GM19395 (cell line): ENCODE results near the gene LCORL.
"Not testable (repeated sequence)": the region's sequence is repeated elsewhere in the genome, so short reads cannot be mapped to it uniquely, and the experiment has no call there.

Experiments
- ATAC-seq: cut with Tn5 transposase; IDR thresholded peaks from one replicate; pipeline ENCODE4 v1.9.1; 2021; ENCODE audit warnings: mild to moderate bottlenecking, moderate library complexity; ENCODE audit not compliant: unreplicated experiment

Gene LCORL

GRCh38 chr4:17865866-17866363, 155.6 kb downstream of the LCORL start:
- no peak for ATAC-seq

- ATAC-seq: not testable (repeated sequence)
Measured at GRCh38 chr4:17861906-17862305, 159.6 kb downstream of the LCORL start.

- ATAC-seq: no peak
Measured at GRCh38 chr4:17859793-17860406, 161.7 kb downstream of the LCORL start.

- ATAC-seq: no peak
Measured at GRCh38 chr4:17854036-17854435, 167.5 kb downstream of the LCORL start.

GRCh38 chr4:17851959-17852358, 169.6 kb downstream of the LCORL start:
- ATAC-seq: no peak

- not testable (repeated sequence) for ATAC-seq
Measured at GRCh38 chr4:17850295-17850694, 171.3 kb downstream of the LCORL start.

- no peak for ATAC-seq
Measured at GRCh38 chr4:17846266-17846665, 175.3 kb downstream of the LCORL start.

GRCh38 chr4:17823871-17824669, 197.5 kb downstream of the LCORL start:
- ATAC-seq: no peak

GRCh38 chr4:17817027-17817426, 204.5 kb downstream of the LCORL start:
- peak; percentile 79 for ATAC-seq

- ATAC-seq: no peak
Measured at GRCh38 chr4:17816142-17816541, 205.4 kb downstream of the LCORL start.

GRCh38 chr4:17814140-17814539, 207.4 kb downstream of the LCORL start:
- ATAC-seq: no peak

GRCh38 chr4:17812801-17813200, 208.8 kb downstream of the LCORL start:
- ATAC-seq: no peak

GRCh38 chr4:17812125-17812524, 209.4 kb downstream of the LCORL start:
- ATAC-seq: no peak

- ATAC-seq: peak; percentile 40
Measured at GRCh38 chr4:17811078-17811603, 210.4 kb downstream of the LCORL start.

GRCh38 chr4:17810260-17811077, 211.1 kb downstream of the LCORL start, which contains the start of the genes DCAF16 and NCAPG:
Gene DCAF16 (minus strand): TSS chr4:17810757. CDS start chr4:17804141, 6,616 bp downstream.
Gene NCAPG (plus strand): TSS chr4:17810979. CDS start chr4:17811078, 99 bp downstream.
- ATAC-seq: peak; percentile 90

GRCh38 chr4:17809667-17810066, 211.9 kb downstream of the LCORL start:
- no peak for ATAC-seq

- no peak for ATAC-seq
Measured at GRCh38 chr4:17807446-17807845, 214.1 kb downstream of the LCORL start.

GRCh38 chr4:17805580-17806155, 215.9 kb downstream of the LCORL start:
- no peak for ATAC-seq

- ATAC-seq: no peak
Measured at GRCh38 chr4:17797808-17798207, 223.7 kb downstream of the LCORL start.

- ATAC-seq: no peak
Measured at GRCh38 chr4:17794730-17795129, 226.8 kb downstream of the LCORL start.
